Prostate gland (tissue), 2 donors: ENCODE results near the gene GLRA3. TPM values are rescaled to one million over a fixed set of nuclear protein-coding genes. Genes with fewer than 3 reads are reported as not detected.

Source experiments
- DNase-seq: peaks from one replicate; pipeline ENCODE4 v3.0.0-alpha.2; 2019; ENCODE audit warnings: low spot score
- H3K27ac ChIP-seq, 2 donors: fragments of 200-600 bp; sonication (generic); 2 replicates each; pipeline ENCODE4 v1.5.1; 2017 to 2019
- H3K27me3 ChIP-seq: fragments of 200-600 bp; sonication (generic); replicated peaks from 2 replicates; pipeline ENCODE4 v1.5.1; 2019; ENCODE audit not compliant: insufficient read depth
- H3K36me3 ChIP-seq, 2 donors: fragments of 200-600 bp; sonication (generic); 1 replicate in 1 of 2; 2 replicates in 1 of 2; pipeline versions ENCODE4 v1.5.1 to v1.8.1; 2017 to 2019
- H3K4me1 ChIP-seq: fragments of 200-600 bp; sonication (generic); replicated peaks from 2 replicates; pipeline ENCODE4 v1.5.1; 2019
- H3K4me3 ChIP-seq, 2 donors: fragments of 200-600 bp; sonication (generic); 2 replicates each; pipeline ENCODE4 v1.5.1; 2017 to 2019
- H3K9me3 ChIP-seq: fragments of 200-600 bp; sonication (generic); 2 replicates; pipeline ENCODE4 v1.5.1; 2017
- POLR2A ChIP-seq: fragments of 450-650 bp; IDR thresholded peaks from one replicate; pipeline ENCODE4 v1.6.1; 2016; ENCODE audit warnings: antibody characterized with exemption, mild to moderate bottlenecking
- POLR2AphosphoS5 ChIP-seq: sonication (generic); formaldehyde crosslinking; IDR thresholded peaks from one replicate; pipeline ENCODE4 v1.6.1; 2017; ENCODE audit warnings: antibody characterized with exemption
- WGBS: methylation state at CpG from one replicate; pipeline ENCODE4 v1.1.5; 2018; 5-methylcytosine and 5-hydroxymethylcytosine counted together
- intact Hi-C: fragments of 100-400 bp; cut with DNase I; formaldehyde crosslinking; loops from one replicate; pipeline ENCODE4 v1.14.2; 2022
- total RNA-seq, 2 donors: library from RNA; depleted of rRNA; stranded (reverse); fragments of >200 nt; gene quantifications; one replicate each; pipeline ENCODE4 v1.1.0, GENCODE V29; 2016
- TF ChIP-seq, protein P1 (sequence below), 4 experiments: fragments of 200-600 bp in 2 of 4; fragments of 450-650 bp in 2 of 4; sonication (generic) in 2 of 4; IDR thresholded peaks; 1 replicate in 3 of 4; 2 replicates in 1 of 4; pipeline ENCODE4 v1.5.1; 2016 to 2019; ENCODE audit warnings: antibody characterized with exemption in 4 of 4, mild to moderate bottlenecking in 2 of 4, moderate library complexity in 2 of 4

GLRA3 gene
- total RNA-seq, 2 donors from 2014 or later, result 0.17 TPM; not detected in 1

DNA sequence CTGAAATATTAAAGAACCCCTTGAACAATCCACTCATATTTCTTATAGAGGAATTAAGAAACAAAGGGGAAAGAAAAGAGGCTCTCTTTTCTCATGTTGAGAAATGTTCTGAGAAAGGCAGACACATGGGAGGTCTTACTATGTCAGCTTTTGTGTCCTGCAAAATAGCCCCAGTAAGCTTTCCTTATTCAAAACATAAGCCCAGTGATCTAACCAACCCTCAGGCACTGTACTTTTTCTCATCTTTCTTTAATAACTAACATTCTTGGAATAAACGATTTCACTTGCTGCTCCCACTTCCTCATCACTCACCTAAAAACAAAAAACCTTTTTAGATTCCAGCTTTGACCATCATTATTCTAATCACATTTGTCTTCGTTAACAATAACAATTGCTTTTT lies 115.9 kb downstream of the GLRA3 start:
- no peak for DNase-seq
- Histone ChIP-seq H3K27me3 (no peaks in the 10 kb centered on the region), H3K36me3 (no peaks in the 10 kb centered on the region), H3K4me3 (no peak overlapping the region), H3K27ac (no peak overlapping the region), H3K9me3 (no peaks in the 10 kb centered on the region), H3K4me1 (no peaks in the 10 kb centered on the region)
- intact Hi-C loops, result no loop called here
- 45% methylated on average over 2 of the region's 2 CpGs for WGBS
- TF ChIP-seq, protein P1, sequence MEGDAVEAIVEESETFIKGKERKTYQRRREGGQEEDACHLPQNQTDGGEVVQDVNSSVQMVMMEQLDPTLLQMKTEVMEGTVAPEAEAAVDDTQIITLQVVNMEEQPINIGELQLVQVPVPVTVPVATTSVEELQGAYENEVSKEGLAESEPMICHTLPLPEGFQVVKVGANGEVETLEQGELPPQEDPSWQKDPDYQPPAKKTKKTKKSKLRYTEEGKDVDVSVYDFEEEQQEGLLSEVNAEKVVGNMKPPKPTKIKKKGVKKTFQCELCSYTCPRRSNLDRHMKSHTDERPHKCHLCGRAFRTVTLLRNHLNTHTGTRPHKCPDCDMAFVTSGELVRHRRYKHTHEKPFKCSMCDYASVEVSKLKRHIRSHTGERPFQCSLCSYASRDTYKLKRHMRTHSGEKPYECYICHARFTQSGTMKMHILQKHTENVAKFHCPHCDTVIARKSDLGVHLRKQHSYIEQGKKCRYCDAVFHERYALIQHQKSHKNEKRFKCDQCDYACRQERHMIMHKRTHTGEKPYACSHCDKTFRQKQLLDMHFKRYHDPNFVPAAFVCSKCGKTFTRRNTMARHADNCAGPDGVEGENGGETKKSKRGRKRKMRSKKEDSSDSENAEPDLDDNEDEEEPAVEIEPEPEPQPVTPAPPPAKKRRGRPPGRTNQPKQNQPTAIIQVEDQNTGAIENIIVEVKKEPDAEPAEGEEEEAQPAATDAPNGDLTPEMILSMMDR (IDR thresholded peaks at IDR 0.05), result no peak
- TF ChIP-seq POLR2AphosphoS5, result no peak
- TF ChIP-seq POLR2A, result no peak

DNA sequence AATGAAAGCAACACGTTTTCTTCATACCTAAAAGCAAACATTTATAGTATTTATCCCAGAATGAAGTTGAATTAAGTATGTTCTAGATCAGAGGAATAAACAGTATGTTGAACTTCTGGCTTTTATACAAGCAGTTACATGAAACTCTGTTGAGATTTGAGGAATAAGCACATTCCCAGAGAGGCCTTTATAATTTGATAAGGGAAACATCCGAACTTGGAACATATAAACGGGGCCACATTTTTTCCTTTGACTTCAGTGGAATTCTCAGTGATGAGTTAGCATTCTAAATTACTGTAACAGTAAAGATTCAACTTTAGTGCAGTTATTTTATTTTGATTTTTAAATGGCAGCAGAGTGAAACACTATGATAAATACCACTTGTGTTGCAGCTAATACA lies 119.5 kb downstream of the GLRA3 start:
- Histone ChIP-seq H3K27me3 (no peaks in the 10 kb centered on the region), H3K36me3 (no peaks in the 10 kb centered on the region), H3K4me1 (no peaks in the 10 kb centered on the region), H3K27ac (no peak overlapping the region), H3K9me3 (no peaks in the 10 kb centered on the region), H3K4me3 (no peak overlapping the region)
- TF ChIP-seq, protein P1 (IDR thresholded peaks at IDR 0.05), result no peak
- TF ChIP-seq POLR2AphosphoS5 (no peak), POLR2A (no peak)
- intact Hi-C loops, result no loop called here
- no peak for DNase-seq
- WGBS, result 32% methylated on average over 3 of the region's 3 CpGs

DNA sequence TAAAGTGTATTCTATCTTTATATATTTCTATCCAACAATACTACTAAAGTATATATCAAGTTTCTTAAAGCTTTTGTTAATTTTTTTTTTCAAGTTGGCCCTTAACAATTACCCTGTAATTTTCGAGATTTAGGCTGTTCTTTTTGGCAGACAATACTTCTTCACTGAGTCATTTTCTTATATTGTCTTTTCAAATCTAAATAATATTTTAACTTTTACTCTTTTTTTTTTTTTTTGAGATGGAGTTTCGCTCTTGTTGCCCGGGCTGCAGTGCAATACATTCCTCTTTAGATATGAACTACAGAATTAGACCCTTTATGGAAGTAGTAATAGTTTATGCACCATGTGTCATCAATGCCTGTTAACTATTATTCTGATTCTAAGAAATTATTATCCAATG lies 120.7 kb downstream of the GLRA3 start:
- no peaks in the 10 kb centered on the region for H3K27me3 ChIP-seq
- no peak for TF ChIP-seq POLR2A
- no peak for TF ChIP-seq POLR2AphosphoS5
- TF ChIP-seq, protein P1 (IDR thresholded peaks at IDR 0.05), result no peak
- no peak for DNase-seq
- no peaks in the 10 kb centered on the region for H3K4me1 ChIP-seq
- no peak overlapping the region for H3K4me3 ChIP-seq
- intact Hi-C loops, result no loop called here
- no peaks in the 10 kb centered on the region for H3K36me3 ChIP-seq
- H3K9me3 ChIP-seq, result no peaks in the 10 kb centered on the region
- WGBS, result 72% methylated on average over 3 of the region's 3 CpGs
- no peak overlapping the region for H3K27ac ChIP-seq

DNA sequence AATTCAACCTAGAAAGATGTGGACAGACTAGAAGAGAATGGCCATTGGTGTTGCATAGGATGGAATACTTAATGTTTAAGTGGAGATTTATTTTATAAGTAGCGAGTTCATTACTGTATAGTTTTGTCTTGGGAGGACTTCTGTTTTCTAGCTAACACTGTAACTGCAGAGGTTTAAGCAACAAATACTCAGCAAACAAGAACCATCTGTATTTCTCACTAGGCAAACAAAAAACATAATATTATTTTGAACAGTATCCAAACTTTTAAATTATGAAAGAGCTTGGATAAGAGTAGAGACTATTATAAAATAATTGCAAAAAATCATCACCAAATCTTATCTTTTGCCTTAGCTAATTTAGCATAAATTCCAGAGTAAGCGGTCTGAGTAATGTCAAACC lies 121.1 kb downstream of the GLRA3 start:
- H3K27me3 ChIP-seq, result no peaks in the 10 kb centered on the region
- no peaks in the 10 kb centered on the region for H3K9me3 ChIP-seq
- intact Hi-C loops, result no loop called here
- 71% methylated on average over 2 of the region's 2 CpGs for WGBS
- H3K27ac ChIP-seq, result no peak overlapping the region
- no peaks in the 10 kb centered on the region for H3K4me1 ChIP-seq
- TF ChIP-seq, protein P1 (IDR thresholded peaks at IDR 0.05), result no peak
- TF ChIP-seq POLR2A, result no peak
- no peak for TF ChIP-seq POLR2AphosphoS5
- no peak for DNase-seq
- no peaks in the 10 kb centered on the region for H3K36me3 ChIP-seq
- H3K4me3 ChIP-seq, result no peak overlapping the region

DNA sequence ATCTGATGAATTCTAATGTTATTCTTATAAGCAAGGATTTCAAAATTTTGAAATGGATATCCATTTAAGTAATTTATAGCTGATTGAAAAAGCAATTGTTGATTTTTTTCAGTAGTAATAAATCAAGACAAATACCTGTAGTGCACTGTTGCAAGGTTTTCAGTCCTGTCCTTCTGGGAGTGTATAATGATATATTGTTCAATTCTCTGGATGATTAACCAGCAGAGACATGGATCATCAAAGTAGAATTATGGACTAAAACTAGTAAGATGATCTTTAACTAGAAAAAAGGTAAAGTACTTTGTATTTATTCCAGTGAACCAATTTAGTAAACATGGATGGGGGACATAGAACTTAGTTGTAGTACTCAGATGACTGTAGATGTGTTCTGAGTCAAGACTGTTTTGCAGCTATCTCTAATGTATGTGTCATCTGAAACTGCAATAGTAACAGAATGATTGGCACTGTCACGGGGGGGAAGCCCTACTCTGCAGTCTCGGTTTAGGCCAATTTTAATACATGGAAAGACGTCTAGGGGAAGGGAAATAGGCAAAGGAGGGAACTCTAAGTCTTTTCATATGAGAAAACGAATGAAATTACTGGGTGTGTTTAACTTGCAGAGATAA lies 121.9 kb downstream of the GLRA3 start:
- H3K27ac ChIP-seq, result no peak overlapping the region
- TF ChIP-seq POLR2AphosphoS5 (no peak), POLR2A (no peak)
- TF ChIP-seq, protein P1 (IDR thresholded peaks at IDR 0.05), result no peak
- intact Hi-C loops, result no loop called here
- no peaks in the 10 kb centered on the region for H3K9me3 ChIP-seq
- WGBS, result 78% methylated on average over 4 of the region's 4 CpGs
- DNase-seq, result no peak
- H3K27me3 ChIP-seq, result no peaks in the 10 kb centered on the region
- H3K4me3 ChIP-seq, result no peak overlapping the region
- no peaks in the 10 kb centered on the region for H3K4me1 ChIP-seq
- no peaks in the 10 kb centered on the region for H3K36me3 ChIP-seq
